HepG2 (cell line): ENCODE measurements around the gene MNT. TPM values are rescaled to one million over a fixed set of nuclear protein-coding genes. Genes with fewer than 3 reads are reported as not detected.

Source experiments
- ASH2L ChIP-seq: fragments of 300-600, 200-600 bp; sonication (generic); IDR thresholded peaks from 2 replicates; pipeline ENCODE4 v1.7.0; 2017; ENCODE audit warnings: low read depth, mild to moderate bottlenecking, moderate library complexity, mixed read lengths, low read length; ENCODE audit not compliant: insufficient read length
- ATF2 ChIP-seq: sonication (generic); formaldehyde crosslinking; IDR thresholded peaks from 2 replicates; pipeline ENCODE4 v1.4.0; 2020; ENCODE audit warnings: missing genetic modification reagents
- KLF16 ChIP-seq, 2 experiments: sonication (generic) in 1 of 2; formaldehyde crosslinking in 1 of 2; IDR thresholded peaks; 2 replicates each; pipeline versions ENCODE4 v1.6.1 to v1.8.0; 2016 to 2023; ENCODE audit warnings: missing genetic modification reagents in 2 of 2, missing compliant biosample characterization in 1 of 2
- MAX ChIP-seq: IDR thresholded peaks from 2 replicates; pipeline ENCODE4 v1.6.1; 2012; ENCODE audit warnings: inconsistent platforms
- MYC ChIP-seq: sonication (generic); formaldehyde crosslinking; IDR thresholded peaks from 2 replicates; pipeline ENCODE4 v1.9.0; 2021; ENCODE audit warnings: missing genetic modification reagents, borderline replicate concordance
- TFDP1 ChIP-seq: IDR thresholded peaks from 2 replicates; pipeline ENCODE4 v1.6.1; 2016; ENCODE audit warnings: missing compliant biosample characterization, missing genetic modification reagents, borderline replicate concordance
- ZNF263 ChIP-seq: sonication (generic); formaldehyde crosslinking; IDR thresholded peaks from 2 replicates; pipeline ENCODE4 v1.4.0; 2020; ENCODE audit warnings: missing genetic modification reagents
- ZNF432 ChIP-seq: sonication (generic); formaldehyde crosslinking; IDR thresholded peaks from 2 replicates; pipeline ENCODE4 v1.5.0; 2020; ENCODE audit warnings: missing genetic modification reagents, mild to moderate bottlenecking, borderline replicate concordance
- ZNF552 ChIP-seq: sonication (generic); formaldehyde crosslinking; IDR thresholded peaks from 2 replicates; pipeline ENCODE4 v1.9.0; 2022; ENCODE audit warnings: missing genetic modification reagents, mild to moderate bottlenecking, borderline replicate concordance
- ZSCAN31 ChIP-seq: sonication (generic); formaldehyde crosslinking; IDR thresholded peaks from 2 replicates; pipeline ENCODE4 v1.5.0; 2020; ENCODE audit warnings: low read depth, mild to moderate bottlenecking, missing genetic modification reagents
- polyA plus RNA-seq, 8 experiments: library from polyadenylated mRNA; depleted of rRNA in 3 of 8; stranded (reverse) in 7 of 8; unstranded in 1 of 8; fragments of >200 nt; fragmentation: Illumina TruSeq in 4 of 8; extraction: Trizol in 4 of 8; gene quantifications; 2 replicates each; pipeline versions ENCODE4 v1.2.1 to v1.2.3, GENCODE V29; 2011 to 2016; ENCODE audit warnings: low read depth in 4 of 8, missing spikeins in 1 of 8, mixed read lengths in 1 of 8; ENCODE audit not compliant: insufficient read depth in 1 of 8
- total RNA-seq, 5 experiments: library from RNA; depleted of rRNA; stranded (reverse); fragments of >200 nt; fragmentation: Illumina TruSeq; extraction: Trizol; gene quantifications; 2 replicates each; pipeline ENCODE4 v1.2.3, GENCODE V29; 2016; ENCODE audit warnings: low read depth in 1 of 5

MNT gene
- total and polyA plus RNA-seq, 2 of the 13 experiments (the other 11 are each of a cell fraction or from before 2014, with no cell fraction given), result 2.1 to 3.5 TPM

GRCh38 chr17:2393174-2393953 lies 7.5 kb downstream of the MNT start (continued):
- TF ChIP-seq ATF2 (CRISPR knock-in tag), result no peak
- TF ChIP-seq ZNF263 (CRISPR knock-in tag), result no peak
- 0 out of 2 replicates have a peak, but pooled peaks have one; percentile 28 for TF ChIP-seq ZSCAN31
- no peak for TF ChIP-seq KLF16 (CRISPR knock-in tag; IDR thresholded peaks at IDR 0.05)
- TF ChIP-seq MYC (CRISPR knock-in tag), result peak; percentile 68
- no peak for TF ChIP-seq ZNF432 (CRISPR knock-in tag)
- peak; percentile 66; the same call in 1 of the 2 replicates for TF ChIP-seq TFDP1
- TF ChIP-seq MAX, result peak; percentile 89
- no peak for TF ChIP-seq ZNF552 (CRISPR knock-in tag)
- peak; percentile 6 for TF ChIP-seq ASH2L
